PFSK-1 (cell line): Measurements from ENCODE around the gene PRDM15.

Experiments used
- FOXP2 ChIP-seq: optimal IDR thresholded peaks from 2 replicates; pipeline ENCODE3; 2011; ENCODE audit warnings: borderline replicate concordance, control low read depth, inconsistent platforms; ENCODE audit not compliant: insufficient read depth; ENCODE audit errors: extremely low read length, extremely low read depth
- POLR2AphosphoS5 ChIP-seq: IDR thresholded peaks from 2 replicates; pipeline ENCODE4 v1.6.1; 2012; ENCODE audit warnings: low read depth, mild to moderate bottlenecking, control low read depth, low read length, moderate library complexity
- REST ChIP-seq, 2 experiments: IDR thresholded peaks; 2 replicates each; pipeline versions ENCODE4 v1.6.1 to v1.8.0; 2011 to 2012; ENCODE audit warnings: low read depth in 2 of 2, low read length in 2 of 2, control low read depth in 1 of 2, inconsistent platforms in 1 of 2, mild to moderate bottlenecking in 1 of 2, moderate library complexity in 1 of 2; ENCODE audit not compliant: insufficient read depth in 1 of 2
- SIN3A ChIP-seq: IDR thresholded peaks from 2 replicates; pipeline ENCODE4 v1.6.1; 2012; ENCODE audit warnings: mild to moderate bottlenecking, low read length, moderate library complexity, borderline replicate concordance; ENCODE audit not compliant: insufficient read depth
- TAF1 ChIP-seq: IDR thresholded peaks from 2 replicates; pipeline ENCODE4 v1.6.1; 2012; ENCODE audit warnings: low read length, control low read depth, borderline replicate concordance; ENCODE audit not compliant: insufficient read depth

PRDM15 gene

GRCh38 chr21:41801321-41802197 lies 77.6 kb downstream of the PRDM15 start:
- TF ChIP-seq TAF1 (no peak), REST (IDR thresholded peaks at IDR 0.05; ENCODE audit: insufficient read depth in 1 of 2, low read depth in 2 of 2, low read length in 2 of 2) (no peak), POLR2AphosphoS5 (no peak), SIN3A (no peak), FOXP2 (no peak)

DNA sequence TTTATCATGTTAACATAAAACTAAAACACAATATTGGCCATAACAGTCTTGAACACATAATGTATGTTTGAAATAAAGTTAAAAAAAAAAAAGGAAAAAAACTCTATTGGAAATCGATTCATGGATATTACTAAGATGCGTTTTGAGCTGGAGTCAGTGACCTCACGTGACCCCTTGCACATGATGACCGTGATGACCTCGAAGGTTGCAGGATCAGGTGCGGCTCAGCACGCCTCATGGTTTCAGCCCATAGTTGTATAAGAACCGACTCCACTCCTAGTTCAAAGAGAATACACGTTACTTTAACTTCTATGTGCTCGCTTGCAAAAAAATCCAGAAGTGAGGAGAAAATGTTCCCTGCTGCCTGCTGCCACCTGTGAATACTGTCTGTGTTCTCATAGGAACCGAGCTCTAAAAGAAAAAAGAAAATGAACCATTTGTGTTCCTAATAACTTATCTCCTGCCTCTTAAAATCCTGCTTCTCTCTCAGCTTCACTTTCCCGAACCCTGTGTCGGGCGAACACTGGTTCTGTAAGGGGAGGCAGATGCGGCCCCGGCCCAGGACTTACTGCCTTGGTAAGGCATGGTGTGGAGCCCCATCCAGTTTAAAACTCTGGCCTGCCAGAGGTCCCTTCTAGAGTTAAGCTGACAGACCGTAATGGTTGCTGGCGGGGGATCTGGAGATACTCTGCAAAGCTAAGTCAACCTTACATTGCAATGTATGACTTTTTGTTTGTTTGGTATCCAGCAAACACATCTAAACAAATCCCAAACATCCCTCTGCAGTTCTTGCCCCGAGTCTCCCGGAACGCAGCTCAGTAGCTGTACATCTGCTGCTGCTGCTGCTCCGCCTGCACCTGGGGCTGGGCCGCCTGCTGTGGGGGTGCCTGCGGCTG lies 78.5 kb downstream of the PRDM15 start:
- TF ChIP-seq POLR2AphosphoS5 (no peak), FOXP2 (no peak), SIN3A (no peak), TAF1 (no peak), REST (IDR thresholded peaks at IDR 0.05; ENCODE audit: insufficient read depth in 1 of 2, low read depth in 2 of 2, low read length in 2 of 2) (no peak)

GRCh38 chr21:41799763-41800162 lies 79.4 kb downstream of the PRDM15 start:
- TF ChIP-seq FOXP2 (no peak), REST (IDR thresholded peaks at IDR 0.05; ENCODE audit: insufficient read depth in 1 of 2, low read depth in 2 of 2, low read length in 2 of 2) (no peak), POLR2AphosphoS5 (no peak), SIN3A (no peak), TAF1 (no peak)

- TF ChIP-seq FOXP2 (no peak), SIN3A (no peak), TAF1 (no peak), REST (IDR thresholded peaks at IDR 0.05; ENCODE audit: insufficient read depth in 1 of 2, low read depth in 2 of 2, low read length in 2 of 2) (no peak), POLR2AphosphoS5 (no peak)
Observed at GRCh38 chr21:41798326-41798725, 80.8 kb downstream of the PRDM15 start.
